ENCODE measurements around the gene ALKBH5. TPM values are rescaled to one million over a fixed set of nuclear protein-coding genes. Genes with fewer than 3 reads are reported as not detected.

The ALKBH5 gene
- total and polyA plus RNA-seq, 2 of the 8 experiments (the other 6 are each of a cell fraction or from before 2014, with no cell fraction given) = 63.7 to 86.4 TPM

GRCh38 chr17:18187226-18187625, 3.6 kb downstream of the ALKBH5 start:
- H3K23me2 ChIP-seq (ENCODE audit: low read depth, low read length) = peaks cover 16% of the 10 kb centered on the region
- no peak overlapping the region for H4K5ac ChIP-seq (ENCODE audit: insufficient read length, low read depth, low read length)
- H3K79me1 ChIP-seq (ENCODE audit: low read depth, low read length) = peaks cover 33% of the 10 kb centered on the region
- no peak overlapping the region for H3K27ac ChIP-seq (ENCODE audit: low read depth, low read length)
- peak overlapping the region in 1 of 4 experiments; percentile 76; a peak in 1 of 8 replicates for H3K4me3 ChIP-seq (ENCODE audit: extremely low read depth in 1 of 4, insufficient read depth in 2 of 4, low read depth in 3 of 4, low read length in 4 of 4)
- no peak overlapping the region for H2AFZ ChIP-seq (ENCODE audit: low read length)
- peaks cover 3 to 21% (median 6%) of the 10 kb centered on the region in 4 experiments; a peak in 6 of 7 replicates for H3K4me1 ChIP-seq (replicated peaks in 1 of 4; ENCODE audit: control insufficient read depth in 3 of 4, insufficient read depth in 4 of 4, low read length in 3 of 4)
- no peak overlapping the region for H3K4ac ChIP-seq (replicated peaks; ENCODE audit: insufficient read length, low read depth, low read length)
- H4K20me1 ChIP-seq (replicated peaks in 1 of 2; ENCODE audit: control insufficient read depth in 1 of 2, insufficient read depth in 2 of 2, low read length in 2 of 2) = peaks cover 36 to 43% of the 10 kb centered on the region in 2 experiments
- peak overlapping the region; percentile 68 to 99 for H3K4me2 ChIP-seq (ENCODE audit: insufficient read depth in 1 of 2, low read depth in 2 of 2, low read length in 2 of 2)
- no peak overlapping the region for H2BK15ac ChIP-seq (ENCODE audit: low read length)
- no peak overlapping the region for H3K18ac ChIP-seq (ENCODE audit: extremely low read depth, low read length)
- H3K27me3 ChIP-seq (replicated peaks in 1 of 4; ENCODE audit: control insufficient read depth in 3 of 4, extremely low read depth in 1 of 4, insufficient read depth in 3 of 4, low read length in 3 of 4) = no peaks in the 10 kb centered on the region
- POLR2A ChIA-PET (ENCODE audit: partially characterized antibody) = interaction anchor here (1.0 to 5.1 kb wide), 2 partner anchors 12 to 34 kb away, joined by 3 to 34 read pairs; no protein-coding TSS in a partner anchor
- H2BK5ac ChIP-seq (ENCODE audit: low read depth, low read length) = no peak overlapping the region
- no peak for FAIRE-seq
- no peak overlapping the region for H3K14ac ChIP-seq (ENCODE audit: insufficient read length)
- peak overlapping the region in 1 of 4 experiments; percentile 42; a peak in 1 of 7 replicates for H3K9ac ChIP-seq (replicated peaks in 1 of 4; ENCODE audit: extremely low read depth in 1 of 4, low read depth in 3 of 4, low read length in 3 of 4)
- H2AK5ac ChIP-seq (ENCODE audit: low read depth, low read length) = no peak overlapping the region
- H3K79me2 ChIP-seq (ENCODE audit: control insufficient read depth in 1 of 2, insufficient read depth in 2 of 2, low read length in 2 of 2) = peaks cover 46 to 77% of the 10 kb centered on the region in 2 experiments
- H4K8ac ChIP-seq (ENCODE audit: extremely low read depth, insufficient read depth, low read length) = no peak overlapping the region
- no peak overlapping the region for H4K91ac ChIP-seq (replicated peaks; ENCODE audit: insufficient read length, low read length)
- H2BK20ac ChIP-seq (ENCODE audit: low read length) = no peak overlapping the region
- H3K23ac ChIP-seq (ENCODE audit: insufficient read length) = no peak overlapping the region
- H3K56ac ChIP-seq (replicated peaks; ENCODE audit: insufficient read length, low read depth, low read length) = no peak overlapping the region
- no peaks in the 10 kb centered on the region for H3K9me3 ChIP-seq (ENCODE audit: insufficient read depth in 2 of 2, low read depth in 1 of 2, low read length in 1 of 2)
- H2BK12ac ChIP-seq (ENCODE audit: low read depth, low read length) = no peak overlapping the region
- H2BK120ac ChIP-seq (replicated peaks; ENCODE audit: low read depth, low read length) = no peak overlapping the region
- peaks cover 3 to 20% (median 9%) of the 10 kb centered on the region in 4 experiments; a peak in 5 of 8 replicates for H3K36me3 ChIP-seq (ENCODE audit: control insufficient read depth in 2 of 4, insufficient read depth in 4 of 4, low read length in 3 of 4)
- WGBS, 2 experiments (ENCODE audit: extremely low coverage in 1 of 2, insufficient coverage in 1 of 2, insufficient read length in 1 of 2, insufficient replicate concordance in 2 of 2, low coverage in 1 of 2, low lambda C conversion rate in 2 of 2, missing lambda C conversion rate in 1 of 2) = 93% methylated on average over 2 of the region's 2 CpGs; no CpG with 5 or more reads in 1 of the 2 experiments
- DNase-seq (ENCODE audit: low read depth in 1 of 2, low spot score in 2 of 2) = no peak
- CTCF ChIA-PET (ENCODE audit: partially characterized antibody) = interaction anchor here (1.2 to 11.2 kb wide), 3 partner anchors 15 to 45 kb away, joined by 3 to 122 read pairs (median 78); no protein-coding TSS in a partner anchor
- TF ChIP-seq RAD21 (IDR thresholded peaks at IDR 0.05 in 1 of 2, conservative IDR thresholded peaks at IDR 0.05 in 1 of 2; ENCODE audit: low read depth in 2 of 2, low read length in 2 of 2) (no peak), RFX5 (IDR thresholded peaks at IDR 0.05; ENCODE audit: borderline replicate concordance, low read depth, low read length) (no peak)
